Ovary (tissue), 3 donors: Measurements from ENCODE around the gene ANK3.

Experiments
- EP300 ChIP-seq: sonication (generic); formaldehyde crosslinking; IDR thresholded peaks from one replicate; pipeline ENCODE4 v1.6.1; 2017; ENCODE audit warnings: antibody characterized with exemption
- TF ChIP-seq, protein P1 (sequence below), 3 donors: fragments of 450-650 bp in 2 of 3; fragments of 200-600 bp in 1 of 3; IDR thresholded peaks; one replicate each; pipeline versions ENCODE4 v1.5.1 to v1.8.0; 2016 to 2022; ENCODE audit warnings: antibody characterized with exemption in 3 of 3, mild to moderate bottlenecking in 1 of 3
- donor health status: DM: no; HTN: no; CAD: no.

DNA sequence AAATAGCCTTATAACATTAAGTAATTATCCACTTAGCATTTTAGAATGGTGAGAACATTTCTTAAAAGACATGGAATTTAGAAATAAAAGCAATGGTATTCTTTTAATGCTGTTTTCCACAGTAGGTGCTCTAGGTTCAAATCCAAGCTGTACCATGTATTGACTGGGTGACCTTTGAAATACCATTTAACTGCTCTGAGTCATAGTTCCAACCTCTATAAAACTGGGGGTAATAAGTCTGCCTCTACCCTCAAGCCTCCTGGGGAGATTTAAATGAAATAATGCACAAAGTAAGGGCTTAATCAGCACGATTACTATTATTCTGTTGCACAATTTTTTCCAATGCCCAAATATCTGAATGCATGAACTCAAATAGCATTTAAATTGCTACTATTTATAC is 246.9 kb downstream of the ANK3 start:
- TF ChIP-seq, protein P1, sequence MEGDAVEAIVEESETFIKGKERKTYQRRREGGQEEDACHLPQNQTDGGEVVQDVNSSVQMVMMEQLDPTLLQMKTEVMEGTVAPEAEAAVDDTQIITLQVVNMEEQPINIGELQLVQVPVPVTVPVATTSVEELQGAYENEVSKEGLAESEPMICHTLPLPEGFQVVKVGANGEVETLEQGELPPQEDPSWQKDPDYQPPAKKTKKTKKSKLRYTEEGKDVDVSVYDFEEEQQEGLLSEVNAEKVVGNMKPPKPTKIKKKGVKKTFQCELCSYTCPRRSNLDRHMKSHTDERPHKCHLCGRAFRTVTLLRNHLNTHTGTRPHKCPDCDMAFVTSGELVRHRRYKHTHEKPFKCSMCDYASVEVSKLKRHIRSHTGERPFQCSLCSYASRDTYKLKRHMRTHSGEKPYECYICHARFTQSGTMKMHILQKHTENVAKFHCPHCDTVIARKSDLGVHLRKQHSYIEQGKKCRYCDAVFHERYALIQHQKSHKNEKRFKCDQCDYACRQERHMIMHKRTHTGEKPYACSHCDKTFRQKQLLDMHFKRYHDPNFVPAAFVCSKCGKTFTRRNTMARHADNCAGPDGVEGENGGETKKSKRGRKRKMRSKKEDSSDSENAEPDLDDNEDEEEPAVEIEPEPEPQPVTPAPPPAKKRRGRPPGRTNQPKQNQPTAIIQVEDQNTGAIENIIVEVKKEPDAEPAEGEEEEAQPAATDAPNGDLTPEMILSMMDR (IDR thresholded peaks at IDR 0.05) = no peak
- TF ChIP-seq EP300 = no peak
